GM10266 (cell line): ENCODE results near the gene ACAT1.
A peak's percentile ranks its signal among the peaks of the same experiment; 100 is the strongest.

Experiments
- DNase-seq: peaks from one replicate; pipeline ENCODE4 v3.0.0; 2012; ENCODE audit errors: extremely low spot score
- TF ChIP-seq, protein P1 (sequence below): IDR thresholded peaks from 2 replicates; pipeline ENCODE4 v1.5.1; 2012; ENCODE audit warnings: mild to moderate bottlenecking, low read depth; ENCODE audit not compliant: control insufficient read depth, insufficient read depth; ENCODE audit errors: missing control alignments

ACAT1 gene

DNA sequence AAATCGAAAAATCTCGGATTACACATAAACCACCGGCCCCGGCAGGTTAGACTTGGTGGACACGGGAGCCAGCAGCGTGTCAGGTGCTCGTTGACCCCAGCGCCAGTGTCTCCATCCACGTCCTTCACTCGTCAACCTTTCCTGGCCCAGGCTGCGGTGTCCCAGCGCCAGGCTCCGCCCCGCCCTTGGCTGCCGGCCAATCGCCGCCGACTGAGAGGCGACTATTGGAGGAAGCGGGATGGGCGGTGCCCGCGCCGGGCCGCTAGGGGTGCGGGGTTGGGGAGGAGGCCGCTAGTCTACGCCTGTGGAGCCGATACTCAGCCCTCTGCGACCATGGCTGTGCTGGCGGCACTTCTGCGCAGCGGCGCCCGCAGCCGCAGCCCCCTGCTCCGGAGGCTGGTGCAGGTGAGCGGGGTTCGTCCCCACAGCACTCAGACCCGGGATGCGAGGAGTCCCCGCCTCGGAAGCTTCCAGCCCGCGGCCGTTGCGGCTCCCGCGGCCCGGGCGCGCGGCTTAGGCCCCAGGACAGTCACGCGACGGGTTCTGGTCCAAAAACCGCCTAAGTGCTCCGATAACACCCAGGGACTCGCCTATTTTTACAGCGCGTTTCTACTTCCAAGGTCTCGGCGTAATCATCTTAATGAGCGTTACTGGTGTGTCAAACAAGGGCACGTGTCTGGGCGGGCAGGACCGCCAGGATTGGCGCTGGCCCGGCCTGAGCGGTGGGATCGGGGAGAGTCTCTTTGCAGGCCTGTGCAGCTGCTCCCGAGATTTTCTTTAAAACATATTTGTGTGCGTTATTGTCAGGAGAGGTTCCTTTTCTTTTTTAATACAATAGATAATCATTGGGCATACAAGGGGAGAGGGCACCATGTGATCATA is at the start of gene ACAT1:
Gene ACAT1, plus strand, starts transcription at position 294 of the 882 bp plus-strand sequence. Its CDS starts 40 bp downstream, at position 334.
- TF ChIP-seq, protein P1, sequence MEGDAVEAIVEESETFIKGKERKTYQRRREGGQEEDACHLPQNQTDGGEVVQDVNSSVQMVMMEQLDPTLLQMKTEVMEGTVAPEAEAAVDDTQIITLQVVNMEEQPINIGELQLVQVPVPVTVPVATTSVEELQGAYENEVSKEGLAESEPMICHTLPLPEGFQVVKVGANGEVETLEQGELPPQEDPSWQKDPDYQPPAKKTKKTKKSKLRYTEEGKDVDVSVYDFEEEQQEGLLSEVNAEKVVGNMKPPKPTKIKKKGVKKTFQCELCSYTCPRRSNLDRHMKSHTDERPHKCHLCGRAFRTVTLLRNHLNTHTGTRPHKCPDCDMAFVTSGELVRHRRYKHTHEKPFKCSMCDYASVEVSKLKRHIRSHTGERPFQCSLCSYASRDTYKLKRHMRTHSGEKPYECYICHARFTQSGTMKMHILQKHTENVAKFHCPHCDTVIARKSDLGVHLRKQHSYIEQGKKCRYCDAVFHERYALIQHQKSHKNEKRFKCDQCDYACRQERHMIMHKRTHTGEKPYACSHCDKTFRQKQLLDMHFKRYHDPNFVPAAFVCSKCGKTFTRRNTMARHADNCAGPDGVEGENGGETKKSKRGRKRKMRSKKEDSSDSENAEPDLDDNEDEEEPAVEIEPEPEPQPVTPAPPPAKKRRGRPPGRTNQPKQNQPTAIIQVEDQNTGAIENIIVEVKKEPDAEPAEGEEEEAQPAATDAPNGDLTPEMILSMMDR = no peak
- DNase-seq = peak; percentile 92

DNA sequence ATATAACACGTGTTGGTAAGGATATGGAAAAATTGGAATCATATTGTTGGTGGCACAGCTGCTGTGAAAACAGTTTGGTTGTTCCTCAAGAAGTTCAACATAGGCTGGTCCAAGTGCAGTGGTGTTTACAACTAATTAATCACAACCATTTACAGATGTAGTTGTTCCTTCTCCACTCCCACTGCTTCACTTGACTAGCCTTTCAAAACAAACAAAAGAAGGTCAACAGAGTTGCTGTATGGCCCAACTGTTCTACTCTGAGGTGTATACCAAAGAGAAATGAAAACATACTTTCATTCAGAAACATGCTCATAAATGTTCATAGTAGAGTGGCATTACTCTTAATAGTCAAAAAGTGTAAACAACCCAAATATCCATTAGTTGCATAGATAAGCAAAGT is 36.6 kb upstream of the ACAT1 start:
- TF ChIP-seq, protein P1 = no peak
- no peak for DNase-seq

DNA sequence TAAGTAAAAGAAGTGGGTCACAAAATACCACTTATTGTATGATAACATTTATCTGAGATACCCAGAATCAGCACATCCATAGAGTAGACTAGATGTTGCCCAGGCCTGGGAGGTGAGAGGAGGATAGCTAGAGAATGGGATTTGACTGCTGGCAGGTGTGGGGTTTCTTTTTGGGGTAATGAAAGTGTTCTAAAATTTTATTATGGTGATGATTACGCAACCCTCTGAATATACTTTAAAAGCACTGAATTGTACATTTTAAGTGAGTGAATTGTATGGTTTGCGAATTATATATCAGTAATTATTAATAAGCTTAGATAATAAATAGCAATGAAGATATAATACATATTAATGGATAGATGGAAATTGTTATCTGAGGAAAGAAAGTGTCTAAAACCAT is 35.7 kb upstream of the ACAT1 start:
- TF ChIP-seq, protein P1 = no peak
- no peak for DNase-seq

DNA sequence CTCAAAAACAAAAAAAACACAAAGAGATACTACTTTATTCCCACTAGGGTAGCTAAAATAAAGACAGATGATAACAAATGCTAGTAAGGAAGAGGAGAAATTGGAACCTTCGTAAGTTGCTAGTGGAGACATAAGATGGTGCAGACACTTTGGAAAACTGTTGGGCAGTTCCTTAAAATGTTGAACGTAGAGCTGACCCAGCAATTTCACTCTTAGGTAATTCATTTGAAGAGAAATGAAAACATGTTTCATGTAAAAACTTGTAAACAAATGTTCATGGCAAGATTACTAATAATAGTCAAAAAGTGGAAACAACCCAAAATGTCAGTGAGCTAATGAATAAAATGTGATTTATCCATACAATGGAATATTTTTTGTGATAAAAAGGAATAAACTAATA is 29.2 kb upstream of the ACAT1 start:
- no peak for DNase-seq
- TF ChIP-seq, protein P1 = no peak

DNA sequence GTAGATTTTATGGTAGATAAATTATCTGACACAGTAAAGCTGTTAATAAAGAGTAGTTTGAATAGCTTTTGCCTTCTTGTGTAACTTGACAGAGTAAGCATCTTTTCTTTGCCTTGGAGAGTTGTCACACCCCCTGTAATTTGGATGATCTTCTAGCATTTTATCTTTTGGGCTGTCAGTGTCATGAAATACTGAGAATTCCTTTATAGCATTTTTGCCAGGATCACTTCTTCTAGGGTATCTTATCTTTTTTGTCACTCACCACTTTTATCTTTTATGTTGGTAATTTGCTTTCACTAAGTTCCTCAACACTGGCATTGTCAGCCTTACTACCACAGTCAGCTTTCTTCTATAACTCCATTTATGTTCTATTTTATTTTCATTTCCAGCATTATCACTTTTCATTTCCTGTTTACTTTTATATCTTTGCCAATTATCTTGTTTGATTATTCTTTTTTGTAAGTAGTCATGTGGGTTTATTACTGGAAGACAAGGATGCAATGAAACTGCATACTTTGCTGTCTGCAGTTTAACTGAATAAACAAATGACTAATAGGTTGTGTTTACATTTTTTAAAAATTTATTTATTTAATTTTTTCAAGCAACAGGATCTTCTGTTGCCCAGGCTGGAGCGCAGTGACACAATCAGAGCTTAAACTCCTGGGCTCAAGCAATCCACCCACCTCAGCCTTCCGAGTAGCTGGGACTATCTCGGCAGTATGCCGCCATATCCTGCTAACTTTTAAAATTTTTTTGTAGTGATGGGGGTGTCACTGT is 28.1 kb upstream of the ACAT1 start:
- DNase-seq = no peak
- TF ChIP-seq, protein P1 = no peak

DNA sequence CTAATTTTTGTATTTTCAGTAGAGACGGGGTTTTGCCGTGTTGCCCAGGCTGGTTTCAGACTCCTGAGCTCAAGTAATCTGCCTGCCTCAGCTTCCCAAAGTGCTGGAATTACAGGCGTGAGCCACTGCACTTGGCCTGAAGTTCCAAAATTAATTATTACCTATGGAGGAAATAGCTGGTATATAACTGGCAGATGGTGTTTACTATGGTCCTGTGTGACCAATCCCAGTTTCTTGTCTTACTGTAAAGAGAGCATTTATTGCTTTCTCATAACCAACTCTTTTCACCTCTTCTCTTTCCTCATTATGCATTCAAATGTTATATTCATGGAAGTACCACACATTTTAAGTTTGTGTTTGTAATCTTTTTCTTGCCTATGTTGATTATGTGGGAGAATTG is 24.2 kb upstream of the ACAT1 start:
- DNase-seq = no peak
- TF ChIP-seq, protein P1 = no peak

DNA sequence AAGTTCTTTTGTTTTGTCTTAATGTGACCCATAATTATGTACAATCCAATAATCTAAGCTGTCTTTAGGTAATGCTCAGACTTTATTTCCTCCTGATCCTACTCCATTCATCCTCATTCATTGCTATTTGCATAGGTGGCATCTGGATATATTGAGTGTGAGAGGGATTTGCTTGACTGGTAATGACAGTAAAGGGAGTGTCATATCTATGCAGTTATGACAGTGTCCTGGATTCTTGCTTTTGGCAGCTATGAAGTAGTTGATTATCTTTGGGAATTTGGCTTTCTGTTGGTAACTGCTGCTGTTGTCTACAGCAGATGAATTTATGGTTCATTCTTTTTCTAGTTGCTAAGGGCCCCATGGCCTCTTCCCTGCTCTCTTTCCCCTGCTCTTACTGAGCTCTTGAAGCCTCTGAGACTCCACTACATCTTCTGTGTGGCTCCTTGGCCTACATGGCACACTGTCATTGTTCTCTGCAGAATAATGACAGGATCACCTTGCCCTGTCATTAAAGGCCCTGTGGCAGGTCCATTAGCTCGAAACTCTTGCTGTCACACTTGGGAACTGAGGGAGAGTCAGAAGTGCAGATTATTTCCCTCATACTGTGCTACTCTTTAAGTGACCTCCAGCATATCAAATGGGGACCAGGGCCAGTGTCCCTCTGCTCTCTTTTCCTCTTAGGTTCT is 20.1 kb upstream of the ACAT1 start:
- DNase-seq = no peak
- TF ChIP-seq, protein P1 = no peak
